NB4 (cell line): ENCODE measurements around the gene SOX6.

Experiments
- DNase-seq: peaks from one replicate; pipeline ENCODE4 v3.0.0; 2010; ENCODE audit warnings: low read depth
- H3K4me3 ChIP-seq: one replicate; pipeline ENCODE4 v1.5.1; 2011; ENCODE audit warnings: mild to moderate bottlenecking, low read depth, low read length, moderate library complexity
- MYC ChIP-seq: IDR thresholded peaks from 2 replicates; pipeline ENCODE4 v1.6.1; 2011; ENCODE audit warnings: low read depth, low read length
- POLR2A ChIP-seq: IDR thresholded peaks from 2 replicates; pipeline ENCODE4 v1.6.1; 2011; ENCODE audit warnings: mild to moderate bottlenecking; ENCODE audit not compliant: insufficient read length; ENCODE audit errors: extremely low read depth
- TF ChIP-seq, protein P1 (sequence below): IDR thresholded peaks from one replicate; pipeline ENCODE4 v1.5.1; 2012; ENCODE audit warnings: low read depth, low read length
- TF ChIP-seq, protein P2 (sequence below): IDR thresholded peaks from 2 replicates; pipeline ENCODE4 v1.6.1; 2011; ENCODE audit warnings: low read depth, low read length

Gene SOX6

DNA sequence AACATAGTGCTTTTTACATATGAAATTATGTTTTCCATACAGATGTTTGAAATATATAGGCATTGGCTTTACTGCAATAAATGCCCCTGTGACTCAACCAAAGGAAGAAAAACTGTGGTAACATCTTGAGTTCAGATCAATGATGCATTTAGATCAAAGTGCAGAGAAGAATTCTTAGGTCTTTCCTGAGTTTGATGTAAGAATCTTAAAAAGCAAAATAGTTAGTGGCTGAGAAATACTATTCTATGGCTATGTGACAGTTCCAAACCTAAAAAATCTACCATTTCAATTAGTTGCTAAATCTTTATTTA is 93.7 kb downstream of the SOX6 start:
- DNase-seq, result no peak
- TF ChIP-seq MYC (no peak), POLR2A (no peak)
- TF ChIP-seq, protein P1, sequence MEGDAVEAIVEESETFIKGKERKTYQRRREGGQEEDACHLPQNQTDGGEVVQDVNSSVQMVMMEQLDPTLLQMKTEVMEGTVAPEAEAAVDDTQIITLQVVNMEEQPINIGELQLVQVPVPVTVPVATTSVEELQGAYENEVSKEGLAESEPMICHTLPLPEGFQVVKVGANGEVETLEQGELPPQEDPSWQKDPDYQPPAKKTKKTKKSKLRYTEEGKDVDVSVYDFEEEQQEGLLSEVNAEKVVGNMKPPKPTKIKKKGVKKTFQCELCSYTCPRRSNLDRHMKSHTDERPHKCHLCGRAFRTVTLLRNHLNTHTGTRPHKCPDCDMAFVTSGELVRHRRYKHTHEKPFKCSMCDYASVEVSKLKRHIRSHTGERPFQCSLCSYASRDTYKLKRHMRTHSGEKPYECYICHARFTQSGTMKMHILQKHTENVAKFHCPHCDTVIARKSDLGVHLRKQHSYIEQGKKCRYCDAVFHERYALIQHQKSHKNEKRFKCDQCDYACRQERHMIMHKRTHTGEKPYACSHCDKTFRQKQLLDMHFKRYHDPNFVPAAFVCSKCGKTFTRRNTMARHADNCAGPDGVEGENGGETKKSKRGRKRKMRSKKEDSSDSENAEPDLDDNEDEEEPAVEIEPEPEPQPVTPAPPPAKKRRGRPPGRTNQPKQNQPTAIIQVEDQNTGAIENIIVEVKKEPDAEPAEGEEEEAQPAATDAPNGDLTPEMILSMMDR, result no peak
- TF ChIP-seq, protein P2, sequence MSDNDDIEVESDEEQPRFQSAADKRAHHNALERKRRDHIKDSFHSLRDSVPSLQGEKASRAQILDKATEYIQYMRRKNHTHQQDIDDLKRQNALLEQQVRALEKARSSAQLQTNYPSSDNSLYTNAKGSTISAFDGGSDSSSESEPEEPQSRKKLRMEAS, result no peak
- H3K4me3 ChIP-seq, result no peak overlapping the region

DNA sequence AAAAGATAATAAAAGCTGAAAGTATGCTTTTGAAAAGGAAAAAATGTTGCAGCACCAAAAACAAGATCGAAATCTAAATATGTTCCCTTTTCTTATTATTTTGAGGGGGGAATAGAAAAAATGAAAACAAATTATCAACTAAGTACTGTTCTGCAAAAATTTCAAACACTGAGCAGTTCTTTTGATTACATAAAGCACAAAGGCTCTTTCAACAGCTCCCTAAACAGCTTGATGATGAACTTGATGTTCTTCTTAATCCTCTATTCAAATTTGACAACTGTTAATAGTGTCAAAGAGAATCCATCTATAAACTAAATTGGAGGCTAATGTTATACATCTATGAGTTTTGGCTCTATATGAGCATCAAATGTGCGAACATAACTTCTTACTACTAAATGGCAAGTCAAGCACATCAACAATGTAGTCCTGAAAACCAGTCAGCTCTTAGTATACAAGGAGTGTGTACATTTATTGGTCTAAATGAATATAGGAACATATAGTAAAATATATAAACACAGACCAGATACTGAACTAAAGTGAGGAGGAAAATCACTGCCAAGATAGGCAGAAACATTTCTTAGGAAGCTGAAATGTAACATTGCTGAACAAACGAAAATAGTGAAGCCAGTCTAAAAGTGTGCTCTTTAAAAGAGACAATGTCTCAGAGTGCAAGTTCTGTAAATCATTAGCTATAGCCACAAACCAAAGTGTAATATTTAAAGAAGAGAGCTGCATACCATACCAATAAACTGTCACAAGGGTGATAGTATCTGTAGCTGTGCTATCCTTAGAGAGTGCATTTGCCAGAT is 94.3 kb downstream of the SOX6 start:
- no peak for DNase-seq
- TF ChIP-seq, protein P1, result no peak
- TF ChIP-seq POLR2A (no peak), MYC (no peak)
- TF ChIP-seq, protein P2, result no peak
- no peak overlapping the region for H3K4me3 ChIP-seq

DNA sequence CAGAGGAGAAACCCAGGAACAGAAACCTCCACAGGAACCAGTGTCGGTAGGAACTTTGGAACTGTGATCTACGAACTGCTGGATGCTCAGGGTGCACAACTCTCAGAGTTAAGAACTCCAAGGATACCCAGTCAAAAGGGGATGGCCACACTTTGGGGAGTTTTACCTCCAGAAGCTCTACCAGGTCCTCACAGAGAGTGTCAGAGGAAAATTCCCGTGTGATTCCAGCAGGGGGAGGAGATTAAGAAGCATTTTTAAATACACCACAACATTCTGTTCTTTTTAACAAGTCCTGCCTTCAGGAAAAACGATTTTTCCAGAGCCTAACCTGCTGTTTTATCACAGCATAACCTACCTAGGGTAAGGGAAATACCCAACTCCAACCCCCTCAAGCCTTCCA is 104.0 kb downstream of the SOX6 start:
- TF ChIP-seq, protein P2, result no peak
- TF ChIP-seq POLR2A (no peak), MYC (no peak)
- no peak overlapping the region for H3K4me3 ChIP-seq
- DNase-seq, result no peak

DNA sequence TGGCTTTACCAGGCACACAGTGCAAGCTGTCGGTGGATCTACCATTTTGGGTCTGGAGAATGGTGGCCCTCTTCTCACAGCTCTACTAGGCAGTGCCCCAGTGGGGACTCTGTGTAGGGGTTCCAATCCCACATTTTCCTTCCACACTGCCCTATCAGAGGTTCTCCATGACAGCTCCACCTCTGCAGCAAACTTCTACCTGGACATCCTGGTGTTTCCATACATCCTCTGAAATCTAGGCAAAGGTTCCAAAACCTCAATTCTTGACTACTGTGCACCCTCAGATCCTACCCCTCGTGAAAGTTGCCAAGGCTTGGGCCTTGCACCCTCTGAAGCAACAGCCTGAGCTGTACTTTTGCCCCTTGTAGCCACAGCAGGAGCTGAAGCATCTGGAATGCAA is 108.1 kb downstream of the SOX6 start:
- TF ChIP-seq, protein P2, result no peak
- TF ChIP-seq MYC (no peak), POLR2A (no peak)
- TF ChIP-seq, protein P1, result no peak
- DNase-seq, result no peak
- no peak overlapping the region for H3K4me3 ChIP-seq

DNA sequence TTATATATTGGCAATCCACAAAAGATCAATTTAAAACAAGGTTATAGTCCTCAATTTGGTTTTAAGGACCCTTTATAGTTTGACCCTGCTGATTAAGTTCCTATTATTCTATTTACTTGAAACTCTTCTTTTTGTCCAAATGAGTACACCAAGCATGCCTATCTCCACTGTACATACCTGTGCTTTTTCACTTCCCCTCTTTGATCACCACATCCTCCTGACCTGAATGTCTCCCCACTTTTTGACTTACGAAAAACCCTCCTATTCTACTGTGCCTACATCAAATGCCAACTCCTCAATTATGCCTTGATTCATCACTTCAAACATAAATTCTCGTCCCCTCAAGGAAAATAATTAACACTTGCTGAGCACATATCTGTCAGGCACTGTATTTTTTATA is 113.5 kb downstream of the SOX6 start:
- TF ChIP-seq MYC (no peak), POLR2A (no peak)
- TF ChIP-seq, protein P2, result no peak
- TF ChIP-seq, protein P1, result no peak
- H3K4me3 ChIP-seq, result no peak overlapping the region
- no peak for DNase-seq

DNA sequence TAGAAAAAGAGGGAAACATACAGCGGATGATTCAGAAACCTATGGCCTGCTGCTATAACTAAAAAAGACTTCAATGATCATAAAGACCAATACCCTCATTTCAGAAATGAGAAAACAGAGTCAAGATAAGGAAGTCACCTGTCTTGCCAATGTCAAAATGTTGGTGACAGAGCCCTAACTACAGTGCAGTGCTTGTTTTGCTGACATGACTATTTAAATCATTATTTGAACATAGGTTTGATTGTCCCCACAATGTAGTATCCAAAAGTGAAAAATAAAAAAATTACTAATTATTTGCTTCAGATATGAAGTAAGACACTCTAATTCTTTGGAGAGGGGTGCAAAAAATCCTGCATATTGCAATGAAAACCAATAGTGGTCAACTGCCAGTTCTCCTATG is 115.7 kb downstream of the SOX6 start:
- no peak overlapping the region for H3K4me3 ChIP-seq
- DNase-seq, result no peak
- TF ChIP-seq, protein P2, result no peak
- TF ChIP-seq, protein P1, result no peak
- TF ChIP-seq MYC, result no peak
